Tibial nerve (tissue), 4 donors: ENCODE results near the gene TRABD2B.

Source experiments
- EP300 ChIP-seq, 2 donors: sonication (generic); formaldehyde crosslinking; IDR thresholded peaks; one replicate each; pipeline ENCODE4 v1.6.1; 2017; ENCODE audit warnings: antibody characterized with exemption in 2 of 2, mild to moderate bottlenecking in 1 of 2
- POLR2A ChIP-seq, 2 donors: fragments of 450-650 bp; IDR thresholded peaks; one replicate each; pipeline ENCODE4 v1.6.1; 2017; ENCODE audit warnings: antibody characterized with exemption in 2 of 2, mild to moderate bottlenecking in 2 of 2, moderate library complexity in 2 of 2
- TF ChIP-seq, protein P1 (sequence below), 5 experiments: fragments of 200-600 bp in 3 of 5; fragments of 450-650 bp in 2 of 5; sonication (generic) in 3 of 5; IDR thresholded peaks; one replicate each; pipeline ENCODE4 v1.5.1; 2016 to 2019; ENCODE audit warnings: antibody characterized with exemption in 5 of 5, mild to moderate bottlenecking in 3 of 5, moderate library complexity in 2 of 5

GRCh38 chr1:47779613-47780012 is 217.6 kb downstream of the TRABD2B start:
- TF ChIP-seq EP300 (IDR thresholded peaks at IDR 0.05) (no peak), POLR2A (IDR thresholded peaks at IDR 0.05) (no peak)
- TF ChIP-seq, protein P1, sequence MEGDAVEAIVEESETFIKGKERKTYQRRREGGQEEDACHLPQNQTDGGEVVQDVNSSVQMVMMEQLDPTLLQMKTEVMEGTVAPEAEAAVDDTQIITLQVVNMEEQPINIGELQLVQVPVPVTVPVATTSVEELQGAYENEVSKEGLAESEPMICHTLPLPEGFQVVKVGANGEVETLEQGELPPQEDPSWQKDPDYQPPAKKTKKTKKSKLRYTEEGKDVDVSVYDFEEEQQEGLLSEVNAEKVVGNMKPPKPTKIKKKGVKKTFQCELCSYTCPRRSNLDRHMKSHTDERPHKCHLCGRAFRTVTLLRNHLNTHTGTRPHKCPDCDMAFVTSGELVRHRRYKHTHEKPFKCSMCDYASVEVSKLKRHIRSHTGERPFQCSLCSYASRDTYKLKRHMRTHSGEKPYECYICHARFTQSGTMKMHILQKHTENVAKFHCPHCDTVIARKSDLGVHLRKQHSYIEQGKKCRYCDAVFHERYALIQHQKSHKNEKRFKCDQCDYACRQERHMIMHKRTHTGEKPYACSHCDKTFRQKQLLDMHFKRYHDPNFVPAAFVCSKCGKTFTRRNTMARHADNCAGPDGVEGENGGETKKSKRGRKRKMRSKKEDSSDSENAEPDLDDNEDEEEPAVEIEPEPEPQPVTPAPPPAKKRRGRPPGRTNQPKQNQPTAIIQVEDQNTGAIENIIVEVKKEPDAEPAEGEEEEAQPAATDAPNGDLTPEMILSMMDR (IDR thresholded peaks at IDR 0.05): no peak
